OCI-LY7 (cell line): ENCODE measurements around the gene CKLF. TPM values are rescaled to one million over a fixed set of nuclear protein-coding genes. Genes with fewer than 3 reads are reported as not detected.

Experiments used
- BruUV-seq: library from RNA; stranded (reverse); fragments of 400-500 nt; replicated peaks from 2 replicates; lab custom pipeline; 2021; lab: Mats Ljungman, UMichigan
- CTCF ChIA-PET: fragments of 300-600 bp; sonication (Branson Sonifier 250); formaldehyde crosslinking; loops from one replicate; lab custom pipeline; 2022; ENCODE audit warnings: antibody characterized with exemption; ENCODE audit not compliant: unreplicated experiment; lab: Charles Lee
- POLR2A ChIA-PET: fragments of 300-600 bp; sonication (Branson Sonifier 250); formaldehyde crosslinking; loops from one replicate; lab custom pipeline; 2022; ENCODE audit warnings: antibody characterized with exemption; lab: Charles Lee
- DNase-seq: peaks from one replicate; pipeline ENCODE4 v3.0.0-alpha.2; 2015; ENCODE audit warnings: low spot score
- H2AFZ ChIP-seq: fragments of 200-600 bp; sonication (generic), shearing (Covaris generic); 2 replicates; pipeline ENCODE4 v1.6.1; 2014; ENCODE audit warnings: mild to moderate bottlenecking, antibody characterized with exemption, low read length, moderate library complexity
- H3K27ac ChIP-seq: fragments of 200-600 bp; sonication (generic); 2 replicates; pipeline ENCODE4 v1.5.1; 2014; ENCODE audit warnings: mixed run types, low read depth, mild to moderate bottlenecking, moderate library complexity, low read length, inconsistent platforms; ENCODE audit not compliant: poor library complexity, severe bottlenecking
- H3K36me3 ChIP-seq: fragments of 200-600 bp; sonication (generic); 2 replicates; pipeline ENCODE4 v1.6.1; 2014; ENCODE audit warnings: mild to moderate bottlenecking, antibody characterized with exemption, low read length, moderate library complexity, mixed read lengths; ENCODE audit not compliant: insufficient read depth
- H3K4me1 ChIP-seq: fragments of 200-600 bp; sonication (generic); 2 replicates; pipeline ENCODE4 v1.5.1; 2014; ENCODE audit warnings: mild to moderate bottlenecking, low read length; ENCODE audit not compliant: insufficient read depth, poor library complexity, severe bottlenecking
- H3K4me2 ChIP-seq: fragments of 200-600 bp; sonication (generic); 2 replicates; pipeline ENCODE4 v1.6.1; 2014; ENCODE audit warnings: mild to moderate bottlenecking, low read length
- H3K4me3 ChIP-seq: fragments of 200-600 bp; sonication (generic); 2 replicates; pipeline ENCODE4 v1.5.1; 2014; ENCODE audit warnings: mild to moderate bottlenecking, low read depth, low read length; ENCODE audit not compliant: poor library complexity, severe bottlenecking
- H3K79me2 ChIP-seq: fragments of 200-600 bp; sonication (generic); 2 replicates; pipeline ENCODE4 v1.6.1; 2016; ENCODE audit warnings: low read depth, mild to moderate bottlenecking, low read length, moderate library complexity, mixed read lengths; ENCODE audit not compliant: insufficient read depth
- H3K9me2 ChIP-seq: fragments of 200-600 bp; sonication (generic); 2 replicates; pipeline ENCODE4 v1.6.1; 2016; ENCODE audit warnings: mild to moderate bottlenecking, low read length, mixed read lengths; ENCODE audit not compliant: insufficient read depth
- H3K9me3 ChIP-seq: fragments of 200-600 bp; sonication (generic); 2 replicates; pipeline ENCODE4 v1.6.1; 2014; ENCODE audit warnings: mild to moderate bottlenecking, mixed run types, low read length, mixed read lengths
- H4K20me1 ChIP-seq: fragments of 200-600 bp; sonication (generic); 2 replicates; pipeline ENCODE4 v1.6.1; 2014; ENCODE audit warnings: mild to moderate bottlenecking, antibody characterized with exemption, low read length, moderate library complexity, mixed read lengths; ENCODE audit not compliant: insufficient read depth
- EZH2phosphoT487 ChIP-seq: fragments of 200-600 bp; sonication (generic); IDR thresholded peaks from 2 replicates; pipeline ENCODE4 v1.6.1; 2018; ENCODE audit warnings: low read depth, borderline replicate concordance, mild to moderate bottlenecking, mixed run types, antibody characterized with exemption, low read length, moderate library complexity, mixed read lengths
- intact Hi-C: fragments of 100-400 bp; cut with micrococcal nuclease; formaldehyde crosslinking; loops from one replicate; pipeline ENCODE4 v1.10.0; 2022; ENCODE audit not compliant: unreplicated experiment
- total RNA-seq, 2 experiments: library from RNA; depleted of rRNA in 1 of 2; stranded (reverse); fragments of >200 nt in 1 of 2; shearing (Covaris generic) in 1 of 2; gene quantifications; 2 replicates each; pipeline ENCODE4 v1.2.3, GENCODE V29; 2014 to 2022
- TF ChIP-seq, protein P1 (sequence below): fragments of 200-600 bp; sonication (generic); conservative IDR thresholded peaks from 2 replicates; pipeline ENCODE4 v1.5.1; 2014; ENCODE audit warnings: mild to moderate bottlenecking, antibody characterized with exemption, low read length, moderate library complexity, mixed read lengths

The CKLF gene
- total RNA-seq, 2 experiments from 2014 or later: 56.6 to 98.7 TPM

DNA sequence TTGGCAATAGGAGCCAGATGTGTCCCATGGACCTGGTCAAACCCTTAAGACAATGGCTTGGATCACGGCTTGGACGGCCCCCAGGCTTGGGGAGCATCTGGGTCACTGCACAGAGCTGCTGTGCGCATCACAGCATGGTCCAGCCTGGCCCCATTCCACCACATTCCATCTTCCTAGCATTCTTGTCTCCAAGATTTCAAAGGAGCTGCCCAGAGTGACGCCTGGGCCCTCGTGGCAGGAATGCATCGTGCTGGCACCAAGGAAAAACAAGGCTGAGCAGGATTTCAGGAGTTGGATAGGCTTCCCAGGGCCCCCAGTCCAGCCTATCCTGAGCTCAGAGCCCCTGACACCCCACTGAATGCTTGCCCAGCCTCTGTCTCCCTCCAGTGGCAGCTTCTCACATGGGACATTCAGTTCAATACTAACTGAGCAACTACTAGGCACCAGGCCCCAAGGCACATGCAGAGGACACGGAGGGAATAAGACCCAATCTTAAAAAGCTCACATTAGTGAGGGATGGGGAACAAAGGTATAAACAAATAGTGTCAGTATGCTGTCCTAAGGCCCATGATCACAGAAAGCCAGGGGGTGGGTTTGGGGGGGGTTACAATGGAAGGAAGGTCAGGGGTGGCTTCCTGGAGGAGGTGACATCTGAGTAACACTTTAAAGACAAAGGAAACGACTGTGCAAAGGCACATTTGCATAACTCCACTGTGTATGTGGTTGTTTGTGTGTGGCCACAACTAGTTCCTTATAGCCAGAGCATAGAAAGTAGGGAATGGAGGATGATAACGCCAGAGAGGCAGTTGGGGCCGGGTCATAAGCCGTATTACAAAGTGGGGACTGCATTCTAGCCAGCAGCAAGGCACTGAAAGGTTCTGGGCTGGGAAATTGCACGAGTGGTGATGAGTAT is 36.5 kb upstream of the CKLF start:
- Histone ChIP-seq H3K36me3 (no peaks in the 10 kb centered on the region), H3K9me2 (no peaks in the 10 kb centered on the region), H4K20me1 (no peaks in the 10 kb centered on the region), H3K4me1 (peaks cover 32% of the 10 kb centered on the region), H3K4me2 (peak overlapping the region; percentile 83), H3K4me3 (peak overlapping the region; percentile 38), H3K9me3 (no peaks in the 10 kb centered on the region), H2AFZ (peak overlapping the region; percentile 62; the same call in 1 of the 2 replicates), H3K79me2 (no peaks in the 10 kb centered on the region), H3K27ac (peak overlapping the region; percentile 68)
- no TSS peak for BruUV-seq
- ChIA-PET POLR2A (interaction anchor here (0.6 to 0.7 kb wide), 3 partner anchors 33 to 187 kb away, joined by 3 to 5 read pairs (median 4); no protein-coding TSS in a partner anchor), CTCF (no interaction called here)
- TF ChIP-seq, protein P1, sequence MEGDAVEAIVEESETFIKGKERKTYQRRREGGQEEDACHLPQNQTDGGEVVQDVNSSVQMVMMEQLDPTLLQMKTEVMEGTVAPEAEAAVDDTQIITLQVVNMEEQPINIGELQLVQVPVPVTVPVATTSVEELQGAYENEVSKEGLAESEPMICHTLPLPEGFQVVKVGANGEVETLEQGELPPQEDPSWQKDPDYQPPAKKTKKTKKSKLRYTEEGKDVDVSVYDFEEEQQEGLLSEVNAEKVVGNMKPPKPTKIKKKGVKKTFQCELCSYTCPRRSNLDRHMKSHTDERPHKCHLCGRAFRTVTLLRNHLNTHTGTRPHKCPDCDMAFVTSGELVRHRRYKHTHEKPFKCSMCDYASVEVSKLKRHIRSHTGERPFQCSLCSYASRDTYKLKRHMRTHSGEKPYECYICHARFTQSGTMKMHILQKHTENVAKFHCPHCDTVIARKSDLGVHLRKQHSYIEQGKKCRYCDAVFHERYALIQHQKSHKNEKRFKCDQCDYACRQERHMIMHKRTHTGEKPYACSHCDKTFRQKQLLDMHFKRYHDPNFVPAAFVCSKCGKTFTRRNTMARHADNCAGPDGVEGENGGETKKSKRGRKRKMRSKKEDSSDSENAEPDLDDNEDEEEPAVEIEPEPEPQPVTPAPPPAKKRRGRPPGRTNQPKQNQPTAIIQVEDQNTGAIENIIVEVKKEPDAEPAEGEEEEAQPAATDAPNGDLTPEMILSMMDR: peak; percentile 67
- no peak for TF ChIP-seq EZH2phosphoT487
- DNase-seq: peak; percentile 35
- intact Hi-C loops: loop anchor here (1.0 to 2.0 kb wide), 4 partner anchors 33 to 110 kb away; no protein-coding TSS in a partner anchor

GRCh38 chr16:66516509-66516807 is 35.9 kb upstream of the CKLF start:
- Histone ChIP-seq H4K20me1 (no peaks in the 10 kb centered on the region), H3K4me3 (peak overlapping the region; percentile 38)

More at GRCh38 chr16:66516509-66516807, 35.9 kb upstream of the CKLF start:
- Histone ChIP-seq H3K36me3 (no peaks in the 10 kb centered on the region), H3K4me1 (peaks cover 37% of the 10 kb centered on the region), H3K79me2 (no peaks in the 10 kb centered on the region), H2AFZ (peak overlapping the region; percentile 62; the same call in 1 of the 2 replicates), H3K9me3 (no peaks in the 10 kb centered on the region), H3K9me2 (no peaks in the 10 kb centered on the region), H3K27ac (peak overlapping the region; percentile 68), H3K4me2 (peak overlapping the region; percentile 83)
- TF ChIP-seq, protein P1: no peak
- TF ChIP-seq EZH2phosphoT487: no peak
- no peak for DNase-seq
- intact Hi-C loops: loop anchor here (1.0 to 2.0 kb wide), 3 partner anchors 33 to 72 kb away; no protein-coding TSS in a partner anchor
- ChIA-PET CTCF (no interaction called here), POLR2A (no interaction called here)
- no TSS peak for BruUV-seq
